Right lung (tissue), 5 donors: ENCODE data around the gene ALKAL2. TPM values are rescaled to one million over a fixed set of nuclear protein-coding genes. Genes with fewer than 3 reads are reported as not detected.

Experiments used
- DNase-seq, 2 donors: peaks; one replicate each; pipeline ENCODE4 v3.0.0-alpha.2; 2013
- polyA plus RNA-seq, 5 donors: library from polyadenylated mRNA; unstranded; fragments of 120-200 nt; gene quantifications; one replicate each; pipeline versions ENCODE4 v1.2.1 to v1.2.3, GENCODE V29; 2013; ENCODE audit warnings: inconsistent platforms in 1 of 5, low replicate concordance in 1 of 5; ENCODE audit not compliant: insufficient read length in 5 of 5, insufficient read depth in 1 of 5

ALKAL2 gene
- polyA plus RNA-seq, 5 donors: 7.5 to 16.0 (median 9.1) TPM

- DNase-seq: no peak
Observed at GRCh38 chr2:248724-249123, 39.2 kb downstream of the ALKAL2 start.

GRCh38 chr2:246489-247144 is 41.3 kb downstream of the ALKAL2 start:
- no peak for DNase-seq

- DNase-seq: no peak
Observed at GRCh38 chr2:244547-244946, 43.3 kb downstream of the ALKAL2 start.

GRCh38 chr2:238869-239268 is 49.0 kb downstream of the ALKAL2 start:
- DNase-seq: no peak

GRCh38 chr2:238431-238830 is 49.5 kb downstream of the ALKAL2 start:
- DNase-seq: peak; percentile 17 to 30

GRCh38 chr2:237878-238277 is 50.0 kb downstream of the ALKAL2 start:
- no peak for DNase-seq

DNA sequence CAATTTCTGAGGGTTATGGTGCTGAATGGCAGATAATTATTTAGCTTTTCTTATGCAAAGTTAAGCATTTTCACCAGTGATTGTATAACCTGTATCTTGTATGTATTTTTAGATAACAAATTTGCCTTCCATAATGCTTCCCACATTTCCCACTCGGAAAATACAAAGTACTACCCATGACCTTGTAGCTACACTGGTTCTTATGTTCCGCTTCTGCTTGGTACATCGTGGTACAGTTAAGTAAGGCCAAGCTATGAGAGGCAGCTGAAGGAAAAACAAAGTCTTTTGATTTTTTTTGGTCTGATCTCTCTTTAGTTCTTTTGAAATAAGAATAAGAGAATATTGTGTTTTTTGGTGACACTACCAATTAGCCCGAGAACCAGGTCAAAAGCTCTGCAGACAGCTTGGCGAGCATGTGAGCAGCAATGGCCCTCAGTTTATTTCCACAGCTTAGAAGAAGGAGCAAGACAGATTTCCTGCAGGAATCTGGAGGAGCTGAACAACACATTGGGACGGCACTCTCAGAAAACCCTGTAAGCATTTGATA is 50.8 kb downstream of the ALKAL2 start:
- DNase-seq: no peak

DNA sequence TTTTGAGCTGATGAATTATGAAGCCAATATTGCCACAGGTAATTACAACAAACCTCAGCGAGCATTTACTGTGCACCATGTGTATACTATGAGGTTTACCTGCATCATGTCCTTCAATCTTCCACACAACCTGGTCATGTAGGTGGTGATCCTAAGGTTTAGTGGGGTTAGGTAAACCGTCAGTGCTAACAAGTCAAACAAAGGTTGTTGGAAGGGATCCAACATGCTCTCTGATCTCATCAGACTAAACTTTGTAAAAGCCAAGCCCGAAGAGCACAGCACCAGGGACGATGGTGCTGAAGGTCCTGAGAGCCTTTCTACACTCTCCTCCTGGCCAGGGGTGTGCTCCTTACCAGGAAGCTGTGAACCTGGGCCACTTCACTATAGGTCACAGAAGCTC is 53.5 kb downstream of the ALKAL2 start:
- no peak for DNase-seq

- no peak for DNase-seq
Observed at GRCh38 chr2:233030-233429, 54.9 kb downstream of the ALKAL2 start.

DNA sequence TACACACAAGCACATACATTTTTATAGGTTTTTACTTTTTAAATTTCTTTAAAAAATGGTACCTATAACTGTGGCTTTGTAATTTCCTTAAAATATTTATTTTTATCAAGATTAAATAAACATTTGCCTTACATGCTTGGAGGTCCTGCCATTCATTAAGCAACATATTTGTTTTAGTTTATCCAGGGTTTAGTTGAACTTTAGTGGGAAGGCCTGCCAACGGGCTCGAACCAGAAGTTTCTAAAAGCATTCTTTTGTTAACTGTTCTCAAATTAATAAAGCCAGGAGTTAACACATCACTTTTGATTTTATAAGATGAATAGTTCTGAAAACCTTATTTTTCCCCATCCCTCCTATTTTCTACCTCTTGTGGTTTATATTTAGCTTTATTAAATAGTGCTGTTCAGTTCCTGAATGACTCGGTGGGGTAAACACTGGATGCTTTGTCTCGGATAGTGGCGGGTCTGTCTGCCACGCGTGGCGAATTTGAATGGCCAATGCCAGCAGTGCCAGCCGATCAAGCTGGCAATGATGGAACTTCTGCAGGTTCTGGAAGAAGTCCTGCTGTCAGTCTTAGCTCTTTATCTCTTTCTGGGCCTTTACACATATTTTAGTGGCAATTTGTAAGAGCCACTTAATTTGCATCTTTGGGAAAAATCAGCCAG is 56.2 kb downstream of the ALKAL2 start:
- DNase-seq: no peak

Other genes starting within 250 kb of the ALKAL2 start
- 1 to 10 TPM; 4.1 to 8.9 (median 6.2) TPM for gene FAM110C, start 241.6 kb downstream of the ALKAL2 start, polyA plus RNA-seq
- 100 to 1,000 TPM in 4 of 5 donors, 10 to 100 TPM in 1; 76.7 to 162 (median 113) TPM for gene SH3YL1, start 24.1 kb downstream of the ALKAL2 start, polyA plus RNA-seq
- gene ACP1, start 23.1 kb downstream of the ALKAL2 start, polyA plus RNA-seq: 100 to 1,000 TPM; 138 to 179 (median 142) TPM